Esophagus squamous epithelium (tissue), 5 donors: ENCODE results near the gene RSAD2. TPM values are rescaled to one million over a fixed set of nuclear protein-coding genes. Genes with fewer than 3 reads are reported as not detected.
A peak's percentile ranks its signal among the peaks of the same experiment; 100 is the strongest.

ENCODE experiments used
- DNase-seq: peaks from one replicate; lab custom pipeline; 2025; lab: John Stamatoyannopoulos, UW
- H3K27ac ChIP-seq, 4 donors: fragments of 200-600 bp; sonication (generic); one replicate each; pipeline ENCODE4 v1.5.1; 2016 to 2019; ENCODE audit warnings: mild to moderate bottlenecking in 1 of 4
- H3K27me3 ChIP-seq, 4 donors: fragments of 200-600 bp; sonication (generic); 1 replicate in 3 of 4; 2 replicates in 1 of 4; pipeline versions ENCODE4 v1.5.1 to v1.6.0; 2017 to 2021; ENCODE audit warnings: antibody characterized with exemption in 1 of 4
- H3K36me3 ChIP-seq, 3 donors: fragments of 200-600 bp; sonication (generic); one replicate each; pipeline ENCODE4 v1.5.1; 2016 to 2019
- H3K4me1 ChIP-seq, 3 donors: fragments of 200-600 bp; sonication (generic); one replicate each; pipeline ENCODE4 v1.5.1; 2017 to 2019
- H3K4me3 ChIP-seq, 4 donors: fragments of 200-600 bp; sonication (generic); 1 replicate in 3 of 4; 2 replicates in 1 of 4; pipeline ENCODE4 v1.5.1; 2016 to 2019; ENCODE audit warnings: mild to moderate bottlenecking in 2 of 4, moderate library complexity in 1 of 4
- H3K9me3 ChIP-seq, 3 donors: fragments of 200-600 bp; sonication (generic); one replicate each; pipeline ENCODE4 v1.5.1; 2016 to 2019
- POLR2A ChIP-seq, 4 donors: fragments of 450-650 bp; IDR thresholded peaks; one replicate each; pipeline ENCODE4 v1.6.1; 2017; ENCODE audit warnings: antibody characterized with exemption in 4 of 4, mild to moderate bottlenecking in 4 of 4, moderate library complexity in 3 of 4
- WGBS, 2 donors: methylation state at CpG; one replicate each; pipeline ENCODE4 v1.1.5; 2018; 5-methylcytosine and 5-hydroxymethylcytosine counted together
- intact Hi-C: fragments of 100-400 bp; cut with DNase I; formaldehyde crosslinking; loops from one replicate; pipeline ENCODE4 v1.15.0; 2022
- total RNA-seq, 4 donors: library from RNA; depleted of rRNA; stranded (reverse); fragments of >200 nt; gene quantifications; one replicate each; pipeline ENCODE4 v1.1.0, GENCODE V29; 2016
- TF ChIP-seq, protein P1 (sequence below), 6 experiments: fragments of 450-650 bp in 4 of 6; fragments of 200-600 bp in 2 of 6; sonication (generic) in 2 of 6; IDR thresholded peaks; one replicate each; pipeline ENCODE4 v1.5.1; 2016 to 2019; ENCODE audit warnings: antibody characterized with exemption in 6 of 6, mild to moderate bottlenecking in 4 of 6, moderate library complexity in 4 of 6
- donor health status: DM: yes; HTN: yes; CAD: no.

RSAD2 gene
- total RNA-seq, 4 donors from 2014 or later: 0.15 to 4.3 (median 0.66) TPM

DNA sequence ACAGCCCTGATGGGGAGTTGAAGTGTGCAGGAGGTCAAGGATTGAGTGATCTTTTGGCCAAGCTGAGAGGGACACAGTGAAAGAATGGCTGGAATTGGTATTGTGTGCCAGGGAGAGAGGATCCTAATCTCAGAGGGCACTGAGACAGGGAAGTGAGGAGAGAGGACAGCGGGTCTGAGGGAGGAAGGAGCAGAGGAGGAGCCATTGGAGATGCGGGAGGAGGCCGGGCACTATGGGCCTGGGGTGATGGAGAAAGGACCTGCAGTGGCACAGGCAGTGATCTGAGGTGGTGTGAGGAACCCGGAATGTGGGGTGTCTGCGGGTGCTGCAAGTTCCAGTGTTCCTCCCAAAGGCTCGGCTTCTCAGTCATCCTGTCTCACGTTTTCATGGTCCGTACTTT, 66.4 kb downstream of the RSAD2 start:
- WGBS, 2 donors: 93 to 98% methylated on average over 8 of the region's 8 CpGs
- no peak overlapping the region for H3K27ac ChIP-seq
- no peak overlapping the region for H3K4me3 ChIP-seq
- H3K36me3 ChIP-seq: peaks cover 0 to 29% (median 0%) of the 10 kb centered on the region in 3 donors
- H3K27me3 ChIP-seq: no peaks in the 10 kb centered on the region
- H3K9me3 ChIP-seq: no peaks in the 10 kb centered on the region
- no peaks in the 10 kb centered on the region for H3K4me1 ChIP-seq
- intact Hi-C loops: no loop called here
- DNase-seq: no peak
- no peak for TF ChIP-seq POLR2A (IDR thresholded peaks at IDR 0.05)
- TF ChIP-seq, protein P1, sequence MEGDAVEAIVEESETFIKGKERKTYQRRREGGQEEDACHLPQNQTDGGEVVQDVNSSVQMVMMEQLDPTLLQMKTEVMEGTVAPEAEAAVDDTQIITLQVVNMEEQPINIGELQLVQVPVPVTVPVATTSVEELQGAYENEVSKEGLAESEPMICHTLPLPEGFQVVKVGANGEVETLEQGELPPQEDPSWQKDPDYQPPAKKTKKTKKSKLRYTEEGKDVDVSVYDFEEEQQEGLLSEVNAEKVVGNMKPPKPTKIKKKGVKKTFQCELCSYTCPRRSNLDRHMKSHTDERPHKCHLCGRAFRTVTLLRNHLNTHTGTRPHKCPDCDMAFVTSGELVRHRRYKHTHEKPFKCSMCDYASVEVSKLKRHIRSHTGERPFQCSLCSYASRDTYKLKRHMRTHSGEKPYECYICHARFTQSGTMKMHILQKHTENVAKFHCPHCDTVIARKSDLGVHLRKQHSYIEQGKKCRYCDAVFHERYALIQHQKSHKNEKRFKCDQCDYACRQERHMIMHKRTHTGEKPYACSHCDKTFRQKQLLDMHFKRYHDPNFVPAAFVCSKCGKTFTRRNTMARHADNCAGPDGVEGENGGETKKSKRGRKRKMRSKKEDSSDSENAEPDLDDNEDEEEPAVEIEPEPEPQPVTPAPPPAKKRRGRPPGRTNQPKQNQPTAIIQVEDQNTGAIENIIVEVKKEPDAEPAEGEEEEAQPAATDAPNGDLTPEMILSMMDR (IDR thresholded peaks at IDR 0.05): no peak

DNA sequence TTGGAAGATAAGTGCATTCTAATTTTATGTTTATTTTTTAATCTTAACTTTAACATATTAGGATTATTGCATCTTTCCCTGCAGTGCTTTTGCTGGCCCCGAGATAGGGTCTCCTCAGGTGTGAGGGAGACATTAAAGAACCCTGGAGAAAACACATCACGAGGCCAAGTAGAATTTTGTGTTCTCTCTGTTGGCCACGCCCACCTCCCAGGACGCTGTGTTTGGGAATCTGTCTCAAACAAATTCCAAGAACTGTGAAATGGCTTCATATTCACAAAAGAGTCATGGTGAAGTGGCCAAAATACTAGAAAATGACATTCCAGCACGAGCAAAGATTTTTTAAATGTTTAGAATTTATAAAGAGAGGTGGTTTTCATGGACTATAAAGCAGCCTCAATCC, 67.0 kb downstream of the RSAD2 start:
- H3K27ac ChIP-seq: peak overlapping the region in 1 of 4 donors; percentile 17
- TF ChIP-seq POLR2A (IDR thresholded peaks at IDR 0.05): no peak
- TF ChIP-seq, protein P1 (IDR thresholded peaks at IDR 0.05): no peak
- H3K36me3 ChIP-seq: peaks cover 0 to 29% (median 0%) of the 10 kb centered on the region in 3 donors
- WGBS, 2 donors: 81% methylated on average over 4 to 5 of the region's 5 CpGs
- no peaks in the 10 kb centered on the region for H3K4me1 ChIP-seq
- no peak for DNase-seq
- no peaks in the 10 kb centered on the region for H3K27me3 ChIP-seq
- H3K9me3 ChIP-seq: no peaks in the 10 kb centered on the region
- no peak overlapping the region for H3K4me3 ChIP-seq
- intact Hi-C loops: no loop called here

DNA sequence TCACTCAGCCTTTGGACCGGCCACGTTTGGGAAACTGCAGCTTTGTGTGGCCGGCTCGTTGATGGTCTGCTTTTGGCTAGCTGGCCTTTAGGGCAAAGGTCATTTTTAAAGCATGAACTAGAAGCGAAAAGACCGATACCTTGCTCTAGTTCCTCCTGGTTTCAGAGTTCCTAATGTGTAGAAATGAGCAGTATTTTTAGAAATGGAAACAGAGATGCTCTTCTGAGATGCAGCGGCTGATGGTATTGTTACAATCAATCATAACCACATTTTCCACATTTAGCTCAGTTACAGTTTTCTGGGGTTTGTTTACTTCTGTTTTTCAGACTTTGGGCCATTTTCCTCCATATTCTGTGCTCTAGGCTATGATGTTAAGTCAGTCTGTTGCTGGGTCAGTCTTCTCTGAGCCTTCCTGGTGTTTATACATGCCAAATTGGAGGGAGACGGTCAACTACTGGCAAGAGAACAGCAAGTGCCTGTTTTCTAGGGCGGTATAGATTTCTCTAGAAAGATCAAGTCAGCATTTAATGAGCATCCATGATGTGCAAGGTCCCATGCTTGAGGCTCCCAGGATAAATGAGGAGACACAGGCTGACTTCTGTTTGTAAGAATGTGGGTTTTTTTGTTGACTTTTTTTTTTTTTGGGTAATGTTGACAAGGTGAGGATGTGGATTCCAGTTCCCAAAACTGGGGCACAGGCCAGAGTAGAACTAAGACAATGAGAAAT, 67.7 kb downstream of the RSAD2 start:
- TF ChIP-seq POLR2A (IDR thresholded peaks at IDR 0.05): no peak
- Histone ChIP-seq H3K27me3 (no peaks in the 10 kb centered on the region), H3K4me1 (no peaks in the 10 kb centered on the region), H3K4me3 (no peak overlapping the region), H3K9me3 (no peaks in the 10 kb centered on the region), H3K27ac (peak overlapping the region in 1 of 4 donors; percentile 17), H3K36me3 (peaks cover 0 to 29% (median 0%) of the 10 kb centered on the region in 3 donors)
- intact Hi-C loops: no loop called here
- 79 to 83% methylated on average over 9 of the region's 9 CpGs for WGBS, 2 donors
- DNase-seq: no peak

DNA sequence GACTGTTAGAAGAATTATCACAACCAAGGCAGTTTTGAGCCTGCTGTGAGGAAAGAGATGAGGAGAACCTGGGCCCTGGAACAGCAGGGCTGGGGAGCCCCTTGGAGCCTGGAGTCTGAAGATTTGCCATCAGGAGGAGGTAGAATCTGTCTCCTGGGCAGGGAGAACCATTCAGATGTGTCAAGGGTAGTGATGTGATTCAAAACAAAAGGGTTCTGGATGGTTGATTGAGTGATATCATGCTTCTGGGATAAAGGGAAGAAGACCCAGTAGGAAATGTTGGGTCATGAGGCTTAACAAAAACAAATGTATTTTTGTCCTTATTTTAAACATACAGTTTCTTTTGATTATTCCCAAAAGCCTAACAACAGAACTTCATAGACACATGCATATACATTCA, 68.2 kb downstream of the RSAD2 start:
- Histone ChIP-seq H3K9me3 (no peaks in the 10 kb centered on the region), H3K4me3 (no peak overlapping the region), H3K27ac (no peak overlapping the region), H3K27me3 (no peaks in the 10 kb centered on the region), H3K36me3 (peaks cover 0 to 29% (median 0%) of the 10 kb centered on the region in 3 donors), H3K4me1 (no peaks in the 10 kb centered on the region)
- no peak for DNase-seq
- intact Hi-C loops: no loop called here
- TF ChIP-seq, protein P1 (IDR thresholded peaks at IDR 0.05): no peak
- TF ChIP-seq POLR2A (IDR thresholded peaks at IDR 0.05): no peak

DNA sequence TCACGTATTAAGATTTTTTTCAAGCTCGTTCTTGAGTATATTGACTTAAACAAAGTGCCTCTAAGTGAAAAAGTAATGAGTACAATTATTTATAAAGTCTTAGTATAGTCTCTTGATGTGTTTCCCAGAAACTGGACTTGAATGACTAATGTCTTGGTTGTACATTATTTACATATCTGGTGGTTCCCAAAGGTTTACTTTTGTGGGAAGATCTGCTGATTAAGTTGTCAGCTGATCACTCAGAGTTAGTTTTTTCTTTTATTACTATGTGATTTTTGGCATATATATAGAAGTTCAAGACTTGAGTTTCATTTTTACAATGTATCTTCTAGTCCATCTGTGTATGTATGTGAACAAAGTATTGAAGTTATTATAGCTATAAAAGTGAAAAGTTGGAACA, 69.1 kb downstream of the RSAD2 start:
- no peak overlapping the region for H3K4me3 ChIP-seq
- H3K27me3 ChIP-seq: no peaks in the 10 kb centered on the region
- H3K4me1 ChIP-seq: no peaks in the 10 kb centered on the region
- no peaks in the 10 kb centered on the region for H3K9me3 ChIP-seq
- TF ChIP-seq POLR2A (IDR thresholded peaks at IDR 0.05): no peak
- TF ChIP-seq, protein P1 (IDR thresholded peaks at IDR 0.05): no peak
- 29 to 57% methylated on average over 2 of the region's 2 CpGs for WGBS, 2 donors
- no peak overlapping the region for H3K27ac ChIP-seq
- intact Hi-C loops: no loop called here
- peaks cover 0 to 22% (median 0%) of the 10 kb centered on the region in 3 donors for H3K36me3 ChIP-seq
- DNase-seq: no peak

Other genes with a start within 250 kb of the RSAD2 start
- 1 to 10 TPM in 3 of 4 donors, under 1 TPM in 1; 0.53 to 4.9 (median 1.7) TPM for gene CMPK2, start 11.9 kb upstream of the RSAD2 start, total RNA-seq
- 10 to 100 TPM in 1 of 4 donors, 1 to 10 TPM in 3; 6.2 to 11.6 (median 8.2) TPM for gene RNF144A, start 39.6 kb downstream of the RSAD2 start, total RNA-seq